HG03196 (cell line): ENCODE measurements around the gene POU3F3.

Source experiments
- ATAC-seq: cut with Tn5 transposase; IDR thresholded peaks from one replicate; pipeline ENCODE4 v1.9.1; 2021; ENCODE audit not compliant: unreplicated experiment

The POU3F3 gene

GRCh38 chr2:104901037-104901881 lies 47.3 kb downstream of the POU3F3 start:
- no peak for ATAC-seq

GRCh38 chr2:104902317-104902716 lies 48.4 kb downstream of the POU3F3 start:
- ATAC-seq = no peak
